ENCODE results near the gene SON. TPM values are rescaled to one million over a fixed set of nuclear protein-coding genes. Genes with fewer than 3 reads are reported as not detected.

SON gene
- total RNA-seq, 6 experiments from 2014 or later = 86.7 to 212 (median 113) TPM

- WGBS (ENCODE audit: insufficient coverage, low coverage, low lambda C conversion rate, missing lambda C conversion rate) = 96% methylated on average over 17 of the region's 19 CpGs
- Histone ChIP-seq H3K4me1 (no peaks in the 10 kb centered on the region), H3K36me3 (peaks cover 17 to 90% (median 54%) of the 10 kb centered on the region in 4 donors), H3K27ac (no peak overlapping the region), H3K4me3 (no peak overlapping the region), H3K27me3 (no peaks in the 10 kb centered on the region), H3K9me3 (no peaks in the 10 kb centered on the region)
- TF ChIP-seq POLR2A (IDR thresholded peaks at IDR 0.05) = no peak
- TF ChIP-seq CTCF (IDR thresholded peaks at IDR 0.05) = no peak
- no peak for DNase-seq
- ATAC-seq = no peak
- intact Hi-C loops (cut with DNase I) = no loop called here
Observed at GRCh38 chr21:33557447-33557846, 14.6 kb downstream of the SON start.

- no peak for DNase-seq
- intact Hi-C loops (cut with DNase I) = no loop called here
- Histone ChIP-seq H3K4me1 (no peaks in the 10 kb centered on the region), H3K4me3 (no peak overlapping the region), H3K27ac (no peak overlapping the region), H3K36me3 (peaks cover 2 to 80% (median 43%) of the 10 kb centered on the region in 4 donors), H3K9me3 (no peaks in the 10 kb centered on the region), H3K27me3 (no peaks in the 10 kb centered on the region)
- TF ChIP-seq CTCF (IDR thresholded peaks at IDR 0.05) = no peak
- TF ChIP-seq POLR2A (IDR thresholded peaks at IDR 0.05) = no peak
- no peak for ATAC-seq
- whole genome bisulfite sequencing (ENCODE audit: insufficient coverage, low coverage, low lambda C conversion rate, missing lambda C conversion rate) = 53% methylated on average over 4 of the region's 4 CpGs
Observed at GRCh38 chr21:33558777-33559421, 16.1 kb downstream of the SON start.

GRCh38 chr21:33559813-33560212 lies 17.0 kb downstream of the SON start:
- TF ChIP-seq POLR2A (IDR thresholded peaks at IDR 0.05) (no peak), CTCF (IDR thresholded peaks at IDR 0.05) (no peak)
- ATAC-seq (no peak), DNase-seq (no peak)
- H3K27ac ChIP-seq = no peak overlapping the region
- 85% methylated on average over 10 of the region's 10 CpGs for WGBS (ENCODE audit: insufficient coverage, low coverage, low lambda C conversion rate, missing lambda C conversion rate)
- H3K27me3 ChIP-seq = no peaks in the 10 kb centered on the region
- no peaks in the 10 kb centered on the region for H3K9me3 ChIP-seq
- peaks cover 0 to 72% (median 38%) of the 10 kb centered on the region in 4 donors for H3K36me3 ChIP-seq
- intact Hi-C loops (cut with DNase I) = no loop called here
- no peak overlapping the region for H3K4me3 ChIP-seq
- H3K4me1 ChIP-seq = no peaks in the 10 kb centered on the region

GRCh38 chr21:33560965-33561364 lies 18.1 kb downstream of the SON start:
- ATAC-seq = no peak
- peaks cover 0 to 65% (median 36%) of the 10 kb centered on the region in 4 donors for H3K36me3 ChIP-seq
- no peak overlapping the region for H3K27ac ChIP-seq
- DNase-seq = no peak
- H3K4me3 ChIP-seq = no peak overlapping the region
- TF ChIP-seq CTCF (IDR thresholded peaks at IDR 0.05) (no peak), POLR2A (IDR thresholded peaks at IDR 0.05) (no peak)
- intact Hi-C loops (cut with DNase I) = no loop called here
- no peaks in the 10 kb centered on the region for H3K27me3 ChIP-seq
- H3K4me1 ChIP-seq = no peaks in the 10 kb centered on the region
- no peaks in the 10 kb centered on the region for H3K9me3 ChIP-seq

- intact Hi-C loops (cut with DNase I) = no loop called here
- no peak for TF ChIP-seq POLR2A (IDR thresholded peaks at IDR 0.05)
- no peak for TF ChIP-seq CTCF (IDR thresholded peaks at IDR 0.05)
- Histone ChIP-seq H3K27ac (no peak overlapping the region), H3K9me3 (no peaks in the 10 kb centered on the region), H3K4me3 (no peak overlapping the region), H3K27me3 (no peaks in the 10 kb centered on the region), H3K4me1 (no peaks in the 10 kb centered on the region), H3K36me3 (peaks cover 0 to 63% (median 35%) of the 10 kb centered on the region in 4 donors)
- ATAC-seq (no peak), DNase-seq (no peak)
- 71% methylated on average over 2 of the region's 2 CpGs for WGBS (ENCODE audit: insufficient coverage, low coverage, low lambda C conversion rate, missing lambda C conversion rate)
Observed at GRCh38 chr21:33561373-33561772, 18.5 kb downstream of the SON start.

Data from right lobe of liver (tissue), 6 donors.